Pancreas (tissue), 10 donors: ENCODE measurements around the gene MAP2K6. TPM values are rescaled to one million over a fixed set of nuclear protein-coding genes. Genes with fewer than 3 reads are reported as not detected.
A peak's percentile ranks its signal among the peaks of the same experiment; 100 is the strongest.

Source experiments
- ATAC-seq, 4 donors: fragments of 200-7000 bp; cut with Tn5 transposase; one replicate each; pipeline versions ENCODE4 v1.8.0 to v1.9.1; 2020; ENCODE audit warnings: mild to moderate bottlenecking in 4 of 4, moderate library complexity in 4 of 4
- DNase-seq, 6 donors: peaks; one replicate each; pipeline ENCODE4 v3.0.0-alpha.2; 2020
- FAIRE-seq: peaks from 2 replicates; lab custom pipeline; 2012; peaks lifted over from hg19 to GRCh38; lab: Jason Lieb, UNC
- H3K27ac ChIP-seq, 4 donors: fragments of 200-600 bp; sonication (generic); 1 replicate in 3 of 4; 2 replicates in 1 of 4; pipeline versions ENCODE4 v1.5.0 to v1.8.0; 2020
- H3K27me3 ChIP-seq, 4 donors: fragments of 200-600 bp; one replicate each; pipeline ENCODE4 v1.8.0; 2021
- H3K36me3 ChIP-seq, 3 donors: fragments of 200-600 bp; sonication (generic) in 1 of 3; one replicate each; pipeline versions ENCODE4 v1.5.0 to v1.8.0; 2020 to 2021
- H3K4me1 ChIP-seq, 3 donors: fragments of 200-600 bp; one replicate each; pipeline ENCODE4 v1.8.0; 2021
- H3K4me3 ChIP-seq, 4 donors: fragments of 200-600 bp; sonication (generic) in 2 of 4; one replicate each; pipeline versions ENCODE4 v1.5.0 to v1.8.0; 2020 to 2021
- H3K9me3 ChIP-seq, 4 donors: fragments of 200-600 bp; one replicate each; pipeline ENCODE4 v1.8.0; 2021
- CTCF ChIP-seq, 4 donors: fragments of 200-600 bp; sonication (generic) in 3 of 4; IDR thresholded peaks; one replicate each; pipeline versions ENCODE4 v1.5.0 to v1.8.0; 2021; ENCODE audit warnings: antibody characterized with exemption in 4 of 4
- WGBS, 2 donors: extraction: QIAGEN DNeasy Blood & Tissue Kit; methylation state at CpG; one replicate each; pipeline ENCODE4 v1.1.7; 2013; 5-methylcytosine and 5-hydroxymethylcytosine counted together
- intact Hi-C, 3 donors: fragments of 100-400 bp; cut with DNase I; formaldehyde crosslinking; loops; one replicate each; pipeline versions ENCODE4 v1.11.1 to v1.14.2; 2022
- polyA plus RNA-seq, 2 donors: library from polyadenylated mRNA; stranded (reverse); fragments of 200-250 nt; gene quantifications; one replicate each; pipeline ENCODE4 v1.2.3, GENCODE V29; 2013
- total RNA-seq, 6 donors: library from RNA; stranded (reverse); fragmentation: NEBNext Ultra II Directional in 4 of 6; extraction: Animal tissue kit (Norgen Biotek cat#: 25700) in 4 of 6; gene quantifications; one replicate each; pipeline versions ENCODE4 v1.2.1 to v1.2.4, GENCODE V29; 2021 to 2023
- donor health status: healthy with polysubstance abuse.
- donor health status: DM: no; HTN: no; CAD: no; lungs with moderate emphysema.
- donor health status: DM: no; HTN: no; CAD: no.
- donor health status: control.
- donor health status: control.
- donor health status: Bipolar disorder and iron deficiency.
- donor health status: DM: yes; HTN: yes; CAD: no.
- donor health status: DM: no; HTN: no; CAD: no.
- donor health status: DM: no; HTN: no; CAD: no.
- donor health status: DM: yes; HTN: yes; CAD: no.

MAP2K6 gene
- total and polyA plus RNA-seq, 8 donors = 6.2 to 12.9 (median 9.0) TPM

GRCh38 chr17:69388822-69389442, 25.6 kb upstream of the MAP2K6 start:
- no peak overlapping the region for H3K27ac ChIP-seq
- H3K36me3 ChIP-seq = no peaks in the 10 kb centered on the region
- peaks cover 0 to 8% (median 0%) of the 10 kb centered on the region in 3 donors for H3K4me1 ChIP-seq
- TF ChIP-seq CTCF (IDR thresholded peaks at IDR 0.05) = no peak
- H3K27me3 ChIP-seq = no peaks in the 10 kb centered on the region
- WGBS, 2 donors = 89 to 92% methylated on average over 7 of the region's 7 CpGs
- DNase-seq = no peak
- FAIRE-seq = no peak
- intact Hi-C loops = no loop called here
- no peak for ATAC-seq
- H3K4me3 ChIP-seq = no peak overlapping the region
- no peaks in the 10 kb centered on the region for H3K9me3 ChIP-seq

- peaks cover 0 to 8% (median 0%) of the 10 kb centered on the region in 3 donors for H3K4me1 ChIP-seq
- no peak for TF ChIP-seq CTCF (IDR thresholded peaks at IDR 0.05)
- H3K36me3 ChIP-seq = no peaks in the 10 kb centered on the region
- FAIRE-seq (no peak), ATAC-seq (peak; percentile 65 to 85 (median 84)), DNase-seq (peak in 1 of 6 donors; percentile 23)
- H3K4me3 ChIP-seq = peak overlapping the region in 2 of 4 donors; percentile 27 to 30
- intact Hi-C loops = no loop called here
- H3K27ac ChIP-seq = peak overlapping the region; percentile 51 to 83 (median 70)
- no peaks in the 10 kb centered on the region for H3K9me3 ChIP-seq
- WGBS, 2 donors = 17% methylated on average over 15 of the region's 15 CpGs
- H3K27me3 ChIP-seq = no peaks in the 10 kb centered on the region
Measured at GRCh38 chr17:69390795-69391501, 23.5 kb upstream of the MAP2K6 start.

GRCh38 chr17:69401251-69401650, 13.2 kb upstream of the MAP2K6 start:
- intact Hi-C loops = no loop called here

GRCh38 chr17:69402052-69402451, 12.4 kb upstream of the MAP2K6 start:
- 84 to 88% methylated on average over 7 of the region's 7 CpGs for WGBS, 2 donors
- ATAC-seq (no peak), DNase-seq (no peak), FAIRE-seq (no peak)
- Histone ChIP-seq H3K27ac (no peak overlapping the region), H3K4me1 (no peaks in the 10 kb centered on the region), H3K9me3 (no peaks in the 10 kb centered on the region), H3K36me3 (no peaks in the 10 kb centered on the region), H3K27me3 (no peaks in the 10 kb centered on the region), H3K4me3 (no peak overlapping the region)
- intact Hi-C loops = no loop called here
- no peak for TF ChIP-seq CTCF (IDR thresholded peaks at IDR 0.05)

More at GRCh38 chr17:69401251-69401650, 13.2 kb upstream of the MAP2K6 start:
- FAIRE-seq (no peak), DNase-seq (no peak), ATAC-seq (no peak)
- no peak overlapping the region for H3K27ac ChIP-seq
- no peak overlapping the region for H3K4me3 ChIP-seq
- WGBS, 2 donors = 58 to 61% methylated on average over 3 of the region's 3 CpGs
- no peaks in the 10 kb centered on the region for H3K9me3 ChIP-seq
- no peaks in the 10 kb centered on the region for H3K4me1 ChIP-seq
- H3K27me3 ChIP-seq = no peaks in the 10 kb centered on the region
- TF ChIP-seq CTCF (IDR thresholded peaks at IDR 0.05) = no peak
- H3K36me3 ChIP-seq = no peaks in the 10 kb centered on the region

- TF ChIP-seq CTCF (IDR thresholded peaks at IDR 0.05) = no peak
- ATAC-seq (no peak), DNase-seq (no peak), FAIRE-seq (no peak)
- Histone ChIP-seq H3K9me3 (no peaks in the 10 kb centered on the region), H3K36me3 (no peaks in the 10 kb centered on the region), H3K4me3 (no peak overlapping the region), H3K4me1 (no peaks in the 10 kb centered on the region), H3K27me3 (no peaks in the 10 kb centered on the region), H3K27ac (no peak overlapping the region)
- 87 to 92% methylated on average over 5 of the region's 5 CpGs for WGBS, 2 donors
- intact Hi-C loops = no loop called here
Measured at GRCh38 chr17:69404399-69404798, 10.1 kb upstream of the MAP2K6 start.
